Measurements from ENCODE around the gene FLT4. TPM values are rescaled to one million over a fixed set of nuclear protein-coding genes. Genes with fewer than 3 reads are reported as not detected.

FLT4 gene
- total RNA-seq, 1 donor from 2014 or later, result 7.2 TPM

- peaks cover 4% of the 10 kb centered on the region for H3K36me3 Mint-ChIP-seq (ENCODE audit: low read depth, unreplicated experiment)
Measured at GRCh38 chr5:180612683-180613082, 36.7 kb downstream of the FLT4 start.

GRCh38 chr5:180611140-180611850 is 38.1 kb downstream of the FLT4 start:
- Histone ChIP-seq H3K9me3 (ENCODE audit: insufficient read depth, low read depth, low read length) (no peaks in the 10 kb centered on the region), H3K4me3 (ENCODE audit: insufficient read depth, low read depth, low read length) (no peak overlapping the region), H3K36me3 (ENCODE audit: insufficient read depth, low read length) (no peaks in the 10 kb centered on the region), H4K20me1 (ENCODE audit: insufficient read depth, low read length) (no peaks in the 10 kb centered on the region), H3K79me2 (ENCODE audit: insufficient read depth, low read length) (no peaks in the 10 kb centered on the region), H3K4me1 (ENCODE audit: insufficient read depth, low read length) (no peaks in the 10 kb centered on the region), H3K27me3 (ENCODE audit: insufficient read depth, low read length) (no peaks in the 10 kb centered on the region), H3K4me2 (ENCODE audit: low read length) (no peak overlapping the region), H3K27ac (ENCODE audit: low read depth, low read length) (no peak overlapping the region), H2AFZ (ENCODE audit: low read depth, low read length) (no peak overlapping the region), H3K9ac (ENCODE audit: low read length) (no peak overlapping the region)
- Mint-ChIP-seq H3K27me3 (ENCODE audit: low read depth, unreplicated experiment) (peaks cover 21% of the 10 kb centered on the region), H3K4me1 (ENCODE audit: low read depth, unreplicated experiment) (peaks cover 5% of the 10 kb centered on the region), H3K36me3 (ENCODE audit: low read depth, unreplicated experiment) (peaks cover 3% of the 10 kb centered on the region), H3K9me3 (ENCODE audit: unreplicated experiment) (no peaks in the 10 kb centered on the region), H3K27ac (ENCODE audit: unreplicated experiment) (no peak overlapping the region), H3K4me3 (ENCODE audit: unreplicated experiment) (no peak overlapping the region)
- DNase-seq (ENCODE audit: low read depth), result no peak
- no peak for FAIRE-seq
- TF ChIP-seq CTCF (IDR thresholded peaks at IDR 0.05; ENCODE audit: insufficient read depth, low read depth, low read length) (no peak), EZH2 (IDR thresholded peaks at IDR 0.05; ENCODE audit: insufficient read depth, low read length) (no peak)

More at GRCh38 chr5:180612683-180613082, 36.7 kb downstream of the FLT4 start:
- Mint-ChIP-seq H3K4me3 (ENCODE audit: unreplicated experiment) (no peak overlapping the region), H3K9me3 (ENCODE audit: unreplicated experiment) (no peaks in the 10 kb centered on the region), H3K27me3 (ENCODE audit: low read depth, unreplicated experiment) (peaks cover 20% of the 10 kb centered on the region), H3K27ac (ENCODE audit: unreplicated experiment) (no peak overlapping the region), H3K4me1 (ENCODE audit: low read depth, unreplicated experiment) (peaks cover 5% of the 10 kb centered on the region)
- H3K4me1 ChIP-seq (ENCODE audit: insufficient read depth, low read length), result no peaks in the 10 kb centered on the region
- H4K20me1 ChIP-seq (ENCODE audit: insufficient read depth, low read length), result no peaks in the 10 kb centered on the region
- H3K9ac ChIP-seq (ENCODE audit: low read length), result no peak overlapping the region
- H3K79me2 ChIP-seq (ENCODE audit: insufficient read depth, low read length), result no peaks in the 10 kb centered on the region
- TF ChIP-seq CTCF (IDR thresholded peaks at IDR 0.05; ENCODE audit: insufficient read depth, low read depth, low read length) (no peak), EZH2 (IDR thresholded peaks at IDR 0.05; ENCODE audit: insufficient read depth, low read length) (no peak)
- no peaks in the 10 kb centered on the region for H3K9me3 ChIP-seq (ENCODE audit: insufficient read depth, low read depth, low read length)
- no peak overlapping the region for H3K27ac ChIP-seq (ENCODE audit: low read depth, low read length)
- no peak overlapping the region for H2AFZ ChIP-seq (ENCODE audit: low read depth, low read length)
- FAIRE-seq (no peak), DNase-seq (ENCODE audit: low read depth) (no peak)
- no peaks in the 10 kb centered on the region for H3K36me3 ChIP-seq (ENCODE audit: insufficient read depth, low read length)
- peaks cover 2% of the 10 kb centered on the region for H3K27me3 ChIP-seq (ENCODE audit: insufficient read depth, low read length)
- H3K4me2 ChIP-seq (ENCODE audit: low read length), result no peak overlapping the region
- H3K4me3 ChIP-seq (ENCODE audit: insufficient read depth, low read depth, low read length), result no peak overlapping the region

All from astrocyte (in vitro differentiated cells and primary cell).